Sigmoid colon (tissue), 7 donors: ENCODE data around the gene DARS1. TPM values are rescaled to one million over a fixed set of nuclear protein-coding genes. Genes with fewer than 3 reads are reported as not detected.
"Not testable (repeated sequence)": the region's sequence is repeated elsewhere in the genome, so short reads cannot be mapped to it uniquely, and the experiment has no call there.

Experiments
- DNase-seq: peaks from one replicate; pipeline ENCODE4 v3.0.0-alpha.2; 2019
- H3K27ac ChIP-seq, 4 donors: fragments of 200-600 bp; sonication (generic); one replicate each; pipeline ENCODE4 v1.5.1; 2016 to 2019; ENCODE audit warnings: mild to moderate bottlenecking in 1 of 4
- H3K27me3 ChIP-seq, 3 donors: fragments of 200-600 bp; sonication (generic); one replicate each; pipeline ENCODE4 v1.5.1; 2019; ENCODE audit warnings: mild to moderate bottlenecking in 1 of 3
- H3K36me3 ChIP-seq, 4 donors: fragments of 200-600 bp; sonication (generic); one replicate each; pipeline ENCODE4 v1.5.1; 2016 to 2019
- H3K4me1 ChIP-seq, 4 donors: fragments of 200-600 bp; sonication (generic); one replicate each; pipeline ENCODE4 v1.5.1; 2017 to 2019
- H3K4me3 ChIP-seq, 4 donors: fragments of 200-600 bp; sonication (generic); one replicate each; pipeline ENCODE4 v1.5.1; 2017 to 2019; ENCODE audit warnings: mild to moderate bottlenecking in 2 of 4, moderate library complexity in 1 of 4
- H3K9me3 ChIP-seq, 4 donors: fragments of 200-600 bp in 3 of 4; sonication (generic) in 3 of 4; one replicate each; pipeline versions ENCODE4 v1.5.1 to v1.6.1; 2013 to 2019
- EP300 ChIP-seq, 4 donors: sonication (generic); formaldehyde crosslinking; IDR thresholded peaks; one replicate each; pipeline ENCODE4 v1.6.1; 2017; ENCODE audit warnings: antibody characterized with exemption in 4 of 4
- POLR2A ChIP-seq, 2 donors: fragments of 450-650 bp; IDR thresholded peaks; one replicate each; pipeline ENCODE4 v1.6.1; 2016; ENCODE audit warnings: antibody characterized with exemption in 2 of 2, mild to moderate bottlenecking in 2 of 2, moderate library complexity in 2 of 2
- POLR2AphosphoS5 ChIP-seq, 4 donors: sonication (generic); formaldehyde crosslinking; IDR thresholded peaks; one replicate each; pipeline ENCODE4 v1.6.1; 2017; ENCODE audit warnings: antibody characterized with exemption in 4 of 4
- WGBS, 2 donors: extraction: QIAGEN DNeasy Blood & Tissue Kit; methylation state at CpG; one replicate each; pipeline ENCODE4 v1.1.7; 2013; 5-methylcytosine and 5-hydroxymethylcytosine counted together
- intact Hi-C: fragments of 100-400 bp; cut with DNase I; formaldehyde crosslinking; loops from one replicate; pipeline ENCODE4 v1.15.1; 2023
- polyA plus RNA-seq, 3 donors: library from polyadenylated mRNA; stranded (reverse); fragments of 200-250 nt; gene quantifications; one replicate each; pipeline ENCODE4 v1.2.3, GENCODE V29; 2013
- total RNA-seq, 4 donors: library from RNA; depleted of rRNA; stranded (reverse); fragments of >200 nt; gene quantifications; one replicate each; pipeline ENCODE4 v1.1.0, GENCODE V29; 2016
- TF ChIP-seq, protein P1 (sequence below), 4 experiments: fragments of 450-650 bp in 3 of 4; fragments of 200-600 bp in 1 of 4; IDR thresholded peaks; one replicate each; pipeline ENCODE4 v1.5.1; 2016 to 2019; ENCODE audit warnings: antibody characterized with exemption in 4 of 4, mild to moderate bottlenecking in 3 of 4, moderate library complexity in 2 of 4
- donor health status: healthy with polysubstance abuse.
- donor health status: Bipolar disorder and iron deficiency.
- donor health status: healthy.

The DARS1 gene
- total and polyA plus RNA-seq, 7 donors, result 31.4 to 95.6 (median 77.3) TPM

DNA sequence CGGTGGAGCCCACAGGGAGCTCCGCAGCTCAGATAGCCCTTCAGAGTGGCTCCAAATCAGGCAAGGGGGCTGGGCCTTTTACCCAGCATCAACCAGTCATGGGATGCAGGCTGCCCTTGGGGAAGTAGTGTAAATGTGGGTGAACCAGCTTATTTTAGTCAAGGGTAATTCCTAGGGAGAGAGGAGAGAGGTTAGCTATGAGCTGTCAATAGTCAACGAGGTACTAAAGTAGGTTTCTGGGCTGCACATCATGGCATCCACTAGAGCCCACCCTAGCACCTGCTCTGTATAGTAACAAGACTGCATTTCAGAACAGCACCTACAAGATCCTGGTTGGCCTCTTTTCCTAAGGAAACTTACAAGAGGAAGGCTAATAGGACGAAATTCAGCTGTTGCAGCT, 99.7 kb downstream of the DARS1 start:
- TF ChIP-seq POLR2A (IDR thresholded peaks at IDR 0.05), result no peak
- TF ChIP-seq, protein P1, sequence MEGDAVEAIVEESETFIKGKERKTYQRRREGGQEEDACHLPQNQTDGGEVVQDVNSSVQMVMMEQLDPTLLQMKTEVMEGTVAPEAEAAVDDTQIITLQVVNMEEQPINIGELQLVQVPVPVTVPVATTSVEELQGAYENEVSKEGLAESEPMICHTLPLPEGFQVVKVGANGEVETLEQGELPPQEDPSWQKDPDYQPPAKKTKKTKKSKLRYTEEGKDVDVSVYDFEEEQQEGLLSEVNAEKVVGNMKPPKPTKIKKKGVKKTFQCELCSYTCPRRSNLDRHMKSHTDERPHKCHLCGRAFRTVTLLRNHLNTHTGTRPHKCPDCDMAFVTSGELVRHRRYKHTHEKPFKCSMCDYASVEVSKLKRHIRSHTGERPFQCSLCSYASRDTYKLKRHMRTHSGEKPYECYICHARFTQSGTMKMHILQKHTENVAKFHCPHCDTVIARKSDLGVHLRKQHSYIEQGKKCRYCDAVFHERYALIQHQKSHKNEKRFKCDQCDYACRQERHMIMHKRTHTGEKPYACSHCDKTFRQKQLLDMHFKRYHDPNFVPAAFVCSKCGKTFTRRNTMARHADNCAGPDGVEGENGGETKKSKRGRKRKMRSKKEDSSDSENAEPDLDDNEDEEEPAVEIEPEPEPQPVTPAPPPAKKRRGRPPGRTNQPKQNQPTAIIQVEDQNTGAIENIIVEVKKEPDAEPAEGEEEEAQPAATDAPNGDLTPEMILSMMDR (IDR thresholded peaks at IDR 0.05), result no peak
- TF ChIP-seq EP300 (IDR thresholded peaks at IDR 0.05), result no peak
- TF ChIP-seq POLR2AphosphoS5 (IDR thresholded peaks at IDR 0.05), result no peak
- no peaks in the 10 kb centered on the region for H3K36me3 ChIP-seq
- 92 to 93% methylated on average over 4 of the region's 4 CpGs for WGBS, 2 donors
- no peak for DNase-seq
- intact Hi-C loops, result no loop called here
- H3K4me1 ChIP-seq, result no peaks in the 10 kb centered on the region
- no peak overlapping the region for H3K27ac ChIP-seq
- no peaks in the 10 kb centered on the region for H3K27me3 ChIP-seq
- H3K9me3 ChIP-seq, result no peaks in the 10 kb centered on the region
- H3K4me3 ChIP-seq, result no peak overlapping the region

DNA sequence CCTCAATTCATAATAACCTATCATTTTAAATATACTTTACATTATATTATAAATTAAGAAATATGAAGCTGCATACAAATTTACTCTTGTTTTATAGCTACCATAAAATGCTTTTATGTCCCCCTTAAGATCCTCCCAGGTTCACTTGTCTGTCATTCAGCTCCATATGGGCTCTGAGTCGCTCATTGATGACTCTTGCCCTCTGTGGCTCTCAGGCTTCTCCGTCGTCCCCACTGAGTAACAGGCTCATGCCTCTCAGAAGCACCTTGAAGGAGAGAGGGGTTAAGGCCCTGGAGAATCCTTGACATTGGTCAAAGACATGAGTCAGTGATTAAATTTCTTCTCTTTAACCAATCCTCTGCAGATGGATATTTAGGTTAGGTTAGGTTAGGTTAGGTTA, 103.0 kb downstream of the DARS1 start:
- H3K9me3 ChIP-seq, result no peaks in the 10 kb centered on the region
- no peaks in the 10 kb centered on the region for H3K27me3 ChIP-seq
- no peak overlapping the region for H3K4me3 ChIP-seq
- H3K27ac ChIP-seq, result no peak overlapping the region
- intact Hi-C loops, result no loop called here
- TF ChIP-seq EP300 (IDR thresholded peaks at IDR 0.05), result no peak
- DNase-seq, result no peak
- H3K4me1 ChIP-seq, result no peaks in the 10 kb centered on the region
- no peaks in the 10 kb centered on the region for H3K36me3 ChIP-seq
- 16 to 61% methylated on average over 3 of the region's 3 CpGs for WGBS, 2 donors

DNA sequence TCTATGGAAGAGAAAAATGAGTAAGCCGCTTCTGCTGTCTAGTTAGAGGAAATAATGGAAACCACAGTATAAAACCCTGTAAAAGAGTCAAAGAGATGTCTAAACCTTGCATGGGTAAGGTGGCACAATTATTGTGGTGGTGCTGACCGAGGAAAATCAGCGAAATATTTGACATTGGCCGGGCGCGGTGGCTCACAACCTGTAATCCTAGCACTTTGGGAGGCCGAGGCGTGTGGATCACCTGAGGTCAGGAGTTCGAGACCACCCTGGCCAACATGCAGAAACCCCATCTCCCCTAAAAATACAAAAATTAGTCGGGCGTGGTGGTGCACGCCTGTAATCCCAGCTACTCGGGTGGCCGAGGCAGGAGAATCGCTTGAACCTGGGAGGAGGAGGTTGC, 108.7 kb downstream of the DARS1 start:
- DNase-seq, result not testable (repeated sequence)

DNA sequence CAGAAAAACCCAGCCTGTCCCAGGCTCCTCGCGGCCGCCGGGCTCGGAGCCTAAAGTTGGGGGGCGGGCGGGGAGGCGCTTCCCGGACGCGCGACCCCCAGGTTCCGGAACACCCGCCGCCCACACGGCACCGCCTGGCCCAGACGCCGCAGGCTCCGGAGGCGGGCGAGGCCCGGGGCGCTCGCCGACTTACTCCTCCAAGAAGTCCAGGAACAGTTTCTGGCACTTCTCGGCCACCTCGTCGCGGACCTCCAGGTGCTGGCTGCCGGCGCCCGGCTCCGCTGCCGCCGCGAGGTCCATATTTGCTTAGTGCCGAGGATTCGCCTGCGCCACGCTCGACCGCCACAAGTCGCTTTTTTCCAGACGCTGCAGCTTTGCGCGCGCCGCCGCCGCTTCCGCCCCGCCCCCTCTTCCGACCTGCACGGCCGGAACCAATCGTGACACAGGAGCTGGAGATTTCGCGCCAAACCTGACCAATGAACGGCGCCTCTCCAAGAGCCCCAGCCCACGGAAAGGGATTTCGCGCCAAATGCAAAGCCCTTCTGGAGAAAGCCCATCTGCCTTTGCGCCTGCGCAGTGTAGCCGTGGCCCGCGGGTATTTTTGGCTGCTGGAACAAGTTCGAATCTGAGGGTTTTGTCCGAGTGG, 109.2 kb downstream of the DARS1 start, which contains the start of gene MCM6:
MCM6 (minus strand) TSS at position 378 of the 646 bp plus-strand sequence; CDS start at position 300, 78 bp downstream.
- Histone ChIP-seq H3K4me3 (peak within 1 kb of the TSS; percentile 50 to 96 (median 73)), H3K4me1 (peaks cover 0 to 18% (median 13%) of the 10 kb centered on the region in 4 donors), H3K27me3 (no peaks in the 10 kb centered on the region), H3K9me3 (no peaks in the 10 kb centered on the region), H3K36me3 (peaks cover 0 to 2% (median 0%) of the 10 kb centered on the region in 4 donors), H3K27ac (peak within 1 kb of the TSS; percentile 79 to 90 (median 88))
- peak; percentile 56 to 89 (median 70) for TF ChIP-seq POLR2AphosphoS5 (IDR thresholded peaks at IDR 0.05)
- TF ChIP-seq, protein P1 (IDR thresholded peaks at IDR 0.05), result peak in 1 of 4 experiments; percentile 12
- TF ChIP-seq POLR2A (IDR thresholded peaks at IDR 0.05), result no peak
- TF ChIP-seq EP300 (IDR thresholded peaks at IDR 0.05), result no peak
- WGBS, 2 donors, result 0% methylated on average over 71 of the region's 71 CpGs
- peak; percentile 98 for DNase-seq
- intact Hi-C loops, result loop anchor here (5.0 kb wide), 1 partner anchor 134 kb away; the partner anchor contains the start of gene UBXN4

More for the DNA sequence above, 108.7 kb downstream of the DARS1 start:
- Histone ChIP-seq H3K27ac (peak overlapping the region; percentile 56 to 90 (median 88)), H3K4me3 (peak overlapping the region; percentile 50 to 96 (median 73)), H3K4me1 (peaks cover 0 to 18% (median 13%) of the 10 kb centered on the region in 4 donors)
- H3K27me3 ChIP-seq, H3K9me3 ChIP-seq, H3K36me3 ChIP-seq: not testable (repeated sequence)
- 80 to 90% methylated on average over 15 of the region's 15 CpGs for WGBS, 2 donors
- intact Hi-C loops, result loop anchor here (5.0 kb wide), 1 partner anchor 134 kb away; the partner anchor contains the start of gene UBXN4

DNA sequence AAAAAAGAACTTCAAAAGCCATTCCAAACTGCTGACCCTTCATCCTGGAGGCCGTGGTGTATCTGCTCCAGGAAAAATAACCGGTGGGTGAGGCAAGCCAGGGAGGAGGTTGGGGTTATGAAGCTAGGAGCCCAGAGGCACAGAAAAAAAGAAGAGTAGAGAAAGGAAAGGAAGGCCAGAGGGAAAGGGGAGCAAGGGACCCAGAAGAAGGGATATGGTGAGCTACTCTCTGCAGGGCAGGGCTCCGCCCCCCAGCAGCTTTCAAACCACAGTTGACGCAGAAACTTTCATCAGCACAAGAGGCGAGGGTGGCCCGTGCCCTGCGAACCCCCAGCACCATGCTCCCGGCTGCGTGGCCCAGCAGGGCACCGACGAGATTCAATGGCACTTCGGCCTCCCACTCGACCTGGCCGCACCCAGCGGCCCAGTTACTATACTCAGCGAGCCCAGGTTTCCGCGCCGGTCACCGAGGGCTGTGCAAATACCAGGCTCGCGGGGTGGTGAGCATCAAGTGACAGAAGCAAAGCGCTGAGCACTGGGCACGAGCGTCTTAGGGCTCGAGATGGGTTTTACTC, 109.8 kb downstream of the DARS1 start:
- WGBS, 2 donors, result 1% methylated on average over 26 of the region's 26 CpGs
- H3K4me3 ChIP-seq, result peak overlapping the region; percentile 50 to 96 (median 73)
- TF ChIP-seq, protein P1 (IDR thresholded peaks at IDR 0.05), result no peak
- TF ChIP-seq POLR2AphosphoS5 (IDR thresholded peaks at IDR 0.05) (peak in 2 of 4 donors; percentile 27 to 31), POLR2A (IDR thresholded peaks at IDR 0.05) (no peak)
- H3K4me1 ChIP-seq, result peaks cover 0 to 18% (median 13%) of the 10 kb centered on the region in 4 donors
- H3K36me3 ChIP-seq, result peaks cover 0 to 8% (median 0%) of the 10 kb centered on the region in 4 donors
- intact Hi-C loops, result loop anchor here (5.0 kb wide), 1 partner anchor 133 kb away; the partner anchor contains the start of gene UBXN4
- no peaks in the 10 kb centered on the region for H3K27me3 ChIP-seq
- peak; percentile 73 for DNase-seq
- H3K9me3 ChIP-seq, result no peaks in the 10 kb centered on the region
- peak overlapping the region; percentile 79 to 90 (median 88) for H3K27ac ChIP-seq
